ENCODE measurements around the gene JARID2. TPM values are rescaled to one million over a fixed set of nuclear protein-coding genes. Genes with fewer than 3 reads are reported as not detected.
A peak's percentile ranks its signal among the peaks of the same experiment; 100 is the strongest.

Gene JARID2
- total and polyA plus RNA-seq, 7 donors: 1.1 to 16.1 (median 4.9) TPM

- H3K27me3 ChIP-seq (ENCODE audit: insufficient read depth in 3 of 3, low read length in 2 of 3): no peaks in the 10 kb centered on the region
- no peak for ATAC-seq
- H3K4me1 ChIP-seq: peaks cover 56% of the 10 kb centered on the region
These were observed 206.5 kb downstream of the JARID2 start for GRCh38 chr6:15452182-15452941.

GRCh38 chr6:15453186-15453585 is 207.3 kb downstream of the JARID2 start:
- DNase-seq (no peak), ATAC-seq (peak in 2 of 4 donors; percentile 28 to 33)
- no peak for TF ChIP-seq CTCF (IDR thresholded peaks at IDR 0.05)
- WGBS, 3 donors: 71 to 75% (median 73%) methylated on average over 4 of the region's 4 CpGs
- H3K27me3 ChIP-seq (ENCODE audit: insufficient read depth in 3 of 3, low read length in 2 of 3): no peaks in the 10 kb centered on the region
- no peak overlapping the region for H3K4me3 ChIP-seq
- no peaks in the 10 kb centered on the region for H3K9me3 ChIP-seq
- peaks cover 52% of the 10 kb centered on the region for H3K4me1 ChIP-seq
- intact Hi-C loops (cut with DNase I): no loop called here
- no peaks in the 10 kb centered on the region for H3K36me3 ChIP-seq (ENCODE audit: insufficient read depth in 1 of 2, low read depth in 1 of 2)
- peak overlapping the region; percentile 47 for H3K27ac ChIP-seq

More at GRCh38 chr6:15452182-15452941, 206.5 kb downstream of the JARID2 start:
- H3K27ac ChIP-seq: peak overlapping the region; percentile 47
- no peak overlapping the region for H3K4me3 ChIP-seq
- intact Hi-C loops (cut with DNase I): no loop called here
- DNase-seq: no peak
- H3K36me3 ChIP-seq (ENCODE audit: insufficient read depth in 1 of 2, low read depth in 1 of 2): no peaks in the 10 kb centered on the region
- TF ChIP-seq CTCF (IDR thresholded peaks at IDR 0.05): no peak
- WGBS, 3 donors: 85 to 86% (median 85%) methylated on average over 9 of the region's 9 CpGs
- no peaks in the 10 kb centered on the region for H3K9me3 ChIP-seq

- Histone ChIP-seq H3K27ac (peak overlapping the region; percentile 47), H3K27me3 (ENCODE audit: insufficient read depth in 3 of 3, low read length in 2 of 3) (no peaks in the 10 kb centered on the region), H3K4me3 (no peak overlapping the region), H3K36me3 (ENCODE audit: insufficient read depth in 1 of 2, low read depth in 1 of 2) (no peaks in the 10 kb centered on the region), H3K9me3 (no peaks in the 10 kb centered on the region), H3K4me1 (peaks cover 52% of the 10 kb centered on the region)
- ATAC-seq: peak in 3 of 4 donors; percentile 57 to 87 (median 78)
- intact Hi-C loops (cut with DNase I): no loop called here
- 35 to 53% (median 50%) methylated on average over 5 of the region's 5 CpGs for WGBS, 3 donors
- TF ChIP-seq CTCF (IDR thresholded peaks at IDR 0.05): no peak
- DNase-seq: peak in 1 of 2 donors; percentile 63
These were observed 207.8 kb downstream of the JARID2 start for GRCh38 chr6:15453622-15454021.

GRCh38 chr6:15456422-15456821 is 210.6 kb downstream of the JARID2 start:
- 33 to 46% (median 36%) methylated on average over 2 of the region's 2 CpGs for WGBS, 3 donors

More at GRCh38 chr6:15456422-15456821, 210.6 kb downstream of the JARID2 start:
- no peak overlapping the region for H3K4me3 ChIP-seq
- TF ChIP-seq CTCF (IDR thresholded peaks at IDR 0.05): no peak
- H3K36me3 ChIP-seq (ENCODE audit: insufficient read depth in 1 of 2, low read depth in 1 of 2): no peaks in the 10 kb centered on the region
- ATAC-seq (peak in 1 of 4 donors; percentile 46), DNase-seq (no peak)
- intact Hi-C loops (cut with DNase I): no loop called here
- peaks cover 61% of the 10 kb centered on the region for H3K4me1 ChIP-seq
- no peaks in the 10 kb centered on the region for H3K27me3 ChIP-seq (ENCODE audit: insufficient read depth in 3 of 3, low read length in 2 of 3)
- H3K9me3 ChIP-seq: no peaks in the 10 kb centered on the region
- H3K27ac ChIP-seq: no peak overlapping the region
